HCT116 (cell line): ENCODE measurements around the gene MRFAP1L1. TPM values are rescaled to one million over a fixed set of nuclear protein-coding genes. Genes with fewer than 3 reads are reported as not detected.

Experiments
- ATAC-seq: fragments of 200-7000 bp; cut with Tn5 transposase; 2 replicates; pipeline ENCODE4 v1.9.1; 2020; ENCODE audit warnings: mild to moderate bottlenecking, moderate library complexity
- BruUV-seq: library from RNA; stranded (reverse); fragments of 400-500 nt; replicated peaks from 2 replicates; lab custom pipeline; 2021; lab: Mats Ljungman, UMichigan
- CTCF ChIA-PET: fragments of 300-600 bp; sonication (Branson Sonifier 250); formaldehyde crosslinking; loops from one replicate; lab custom pipeline; 2021; ENCODE audit warnings: antibody characterized with exemption; lab: Charles Lee
- POLR2A ChIA-PET: fragments of 300-600, 350-600 bp; sonication (Branson Sonifier 250); formaldehyde crosslinking; loops from one replicate; lab custom pipeline; 2021; ENCODE audit warnings: antibody characterized with exemption; lab: Charles Lee
- RAD21 ChIA-PET, 2 experiments: fragments of 300-600 bp; sonication (Branson Sonifier 250); formaldehyde crosslinking; loops; one replicate each; lab custom pipeline; 2023; ENCODE audit warnings: low total read pairs in 2 of 2; ENCODE audit not compliant: uncharacterized antibody in 2 of 2, unreplicated experiment in 2 of 2, low non-redundant PET in 1 of 2; lab: Charles Lee
- DNase-seq: peaks from one replicate; pipeline ENCODE4 v3.0.0-alpha.2; 2010; ENCODE audit warnings: low read depth, low spot score
- H2AFZ ChIP-seq: fragments of 200-600 bp; shearing (Covaris generic), sonication (generic); 2 replicates; pipeline ENCODE4 v1.6.1; 2017; ENCODE audit warnings: low read depth, mixed run types, mixed read lengths, antibody characterized with exemption, low read length; ENCODE audit not compliant: poor library complexity, severe bottlenecking
- H3K27ac ChIP-seq: 2 replicates; pipeline ENCODE4 v1.5.1; 2012; ENCODE audit warnings: low read depth, low read length
- H3K27me3 ChIP-seq: fragments of 200-600 bp; sonication (generic); 2 replicates; pipeline ENCODE4 v1.6.1; 2016; ENCODE audit warnings: mixed run types, low read length, mixed read lengths; ENCODE audit not compliant: insufficient read depth
- H3K36me3 ChIP-seq, 2 experiments: fragments of 200-500 bp in 1 of 2; fragments of 200-600 bp in 1 of 2; sonication (Bioruptor generic) in 1 of 2; sonication (generic) in 1 of 2; 2 replicates each; pipeline versions ENCODE4 v1.5.1 to v1.6.1; 2014 to 2016; ENCODE audit warnings: low read length in 2 of 2, inconsistent platforms in 1 of 2, mixed read lengths in 1 of 2, mixed run types in 1 of 2; ENCODE audit not compliant: insufficient read depth in 2 of 2, control insufficient read depth in 1 of 2
- H3K4me1 ChIP-seq, 2 experiments: fragments of 200-600 bp in 1 of 2; sonication (generic) in 1 of 2; 2 replicates each; pipeline versions ENCODE4 v1.5.1 to v1.6.1; 2012 to 2017; ENCODE audit warnings: low read length in 2 of 2, inconsistent platforms in 1 of 2, mild to moderate bottlenecking in 1 of 2, mixed read lengths in 1 of 2, mixed run types in 1 of 2, moderate library complexity in 1 of 2; ENCODE audit not compliant: insufficient read depth in 2 of 2, control insufficient read depth in 1 of 2
- H3K4me2 ChIP-seq: fragments of 200-600 bp; sonication (generic); 2 replicates; pipeline ENCODE4 v1.6.1; 2017; ENCODE audit warnings: mixed run types, low read length, mixed read lengths
- H3K4me3 ChIP-seq, 2 experiments: fragments of 200-600 bp in 1 of 2; sonication (generic) in 1 of 2; replicated peaks in 1 of 2; 2 replicates each; pipeline ENCODE4 v1.5.1; 2011 to 2016; ENCODE audit warnings: low read length in 2 of 2, control low read depth in 1 of 2, low read depth in 1 of 2, mild to moderate bottlenecking in 1 of 2, mixed read lengths in 1 of 2, mixed run types in 1 of 2
- H3K79me2 ChIP-seq: fragments of 200-600 bp; sonication (generic); 2 replicates; pipeline ENCODE4 v1.6.1; 2017; ENCODE audit warnings: mild to moderate bottlenecking, mixed run types, low read length, moderate library complexity, mixed read lengths; ENCODE audit not compliant: insufficient read depth
- H3K9ac ChIP-seq: fragments of 200-600 bp; sonication (generic); 2 replicates; pipeline ENCODE4 v1.6.1; 2016; ENCODE audit warnings: low read length, mixed read lengths
- H3K9me2 ChIP-seq: fragments of 200-600 bp; sonication (generic), shearing (Covaris generic); 2 replicates; pipeline ENCODE4 v1.6.1; 2017; ENCODE audit warnings: mixed run types, mild to moderate bottlenecking, moderate library complexity; ENCODE audit not compliant: insufficient read depth
- H3K9me3 ChIP-seq, 2 experiments: fragments of 200-500 bp in 1 of 2; fragments of 200-600 bp in 1 of 2; sonication (Bioruptor generic) in 1 of 2; sonication (generic) in 1 of 2; 2 replicates each; pipeline ENCODE4 v1.6.1; 2014 to 2017; ENCODE audit warnings: low read length in 2 of 2, mixed read lengths in 2 of 2, inconsistent platforms in 1 of 2, low read depth in 1 of 2, mild to moderate bottlenecking in 1 of 2, mixed run types in 1 of 2, moderate library complexity in 1 of 2; ENCODE audit not compliant: control insufficient read depth in 1 of 2, insufficient read depth in 1 of 2
- H4K20me1 ChIP-seq: fragments of 200-600 bp; sonication (generic), shearing (Covaris generic); 2 replicates; pipeline ENCODE4 v1.6.1; 2017; ENCODE audit warnings: mixed run types, mild to moderate bottlenecking, moderate library complexity; ENCODE audit not compliant: insufficient read depth
- CBX3 ChIP-seq: IDR thresholded peaks from 2 replicates; pipeline ENCODE4 v1.6.1; 2012; ENCODE audit warnings: low read depth
- CEBPB ChIP-seq: IDR thresholded peaks from 2 replicates; pipeline ENCODE4 v1.6.1; 2012; ENCODE audit warnings: low read depth
- CTCF ChIP-seq, 3 experiments: fragments of 200-600 bp in 1 of 3; sonication (generic) in 1 of 3; IDR thresholded peaks in 2 of 3; conservative IDR thresholded peaks in 1 of 3; 2 replicates each; pipeline ENCODE4 v1.5.1; 2012 to 2017; ENCODE audit warnings: low read depth in 2 of 3, low read length in 2 of 3, antibody characterized with exemption in 1 of 3, borderline replicate concordance in 1 of 3, control low read depth in 1 of 3, mild to moderate bottlenecking in 1 of 3, mixed read lengths in 1 of 3, mixed run types in 1 of 3, moderate library complexity in 1 of 3; ENCODE audit not compliant: insufficient read depth in 1 of 3
- ELF1 ChIP-seq: IDR thresholded peaks from 2 replicates; pipeline ENCODE4 v1.6.1; 2012; ENCODE audit warnings: low read depth, borderline replicate concordance
- EZH2phosphoT487 ChIP-seq: fragments of 200-600 bp; IDR thresholded peaks from 2 replicates; pipeline ENCODE4 v1.6.1; 2018; ENCODE audit warnings: antibody characterized with exemption, borderline replicate concordance
- POLR2A ChIP-seq: IDR thresholded peaks from 2 replicates; pipeline ENCODE4 v1.7.0; 2011; ENCODE audit warnings: borderline replicate concordance; ENCODE audit not compliant: insufficient read depth, insufficient read length; ENCODE audit errors: extremely low read depth
- POLR2AphosphoS5 ChIP-seq: IDR thresholded peaks from 2 replicates; pipeline ENCODE4 v1.6.1; 2011; ENCODE audit warnings: mild to moderate bottlenecking, low read depth, low read length, moderate library complexity
- RAD21 ChIP-seq: IDR thresholded peaks from 2 replicates; pipeline ENCODE4 v1.6.1; 2012; ENCODE audit warnings: low read depth, mild to moderate bottlenecking
- SIN3A ChIP-seq: IDR thresholded peaks from 2 replicates; pipeline ENCODE4 v1.6.1; 2012; ENCODE audit warnings: low read depth
- SRF ChIP-seq: IDR thresholded peaks from 2 replicates; pipeline ENCODE4 v1.6.1; 2012; ENCODE audit warnings: low read depth
- ZBTB33 ChIP-seq: IDR thresholded peaks from 2 replicates; pipeline ENCODE4 v1.6.1; 2011; ENCODE audit warnings: mild to moderate bottlenecking, low read length, moderate library complexity; ENCODE audit not compliant: insufficient replicate concordance; ENCODE audit errors: extremely low read depth
- ZFX ChIP-seq: fragments of 450-650 bp; IDR thresholded peaks from 2 replicates; pipeline ENCODE4 v1.6.1; 2017
- intact Hi-C: fragments of 100-400 bp; cut with micrococcal nuclease; formaldehyde crosslinking; loops from 2 replicates; pipeline ENCODE4 v1.10.0; 2022
- total RNA-seq: library from RNA; stranded (reverse); gene quantifications from one replicate; pipeline ENCODE4 v1.2.1, GENCODE V29; 2021; ENCODE audit not compliant: unreplicated experiment
- TF ChIP-seq, protein P1 (sequence below): IDR thresholded peaks from 2 replicates; pipeline ENCODE4 v1.6.1; 2012
- TF ChIP-seq, protein P2 (sequence below): IDR thresholded peaks from 2 replicates; pipeline ENCODE4 v1.6.1; 2012; ENCODE audit warnings: low read depth

Gene MRFAP1L1
- total RNA-seq, 1 experiment from 2014 or later, result 43.0 TPM

- RAD21 ChIA-PET, result interaction anchor here in 1 of 2 experiments (2.1 kb wide), 1 partner anchor 152 kb away, joined by 15 read pairs; no protein-coding TSS in a partner anchor
- H3K27ac ChIP-seq, result no peak overlapping the region
- no peaks in the 10 kb centered on the region for H3K9me3 ChIP-seq
- TF ChIP-seq, protein P1, sequence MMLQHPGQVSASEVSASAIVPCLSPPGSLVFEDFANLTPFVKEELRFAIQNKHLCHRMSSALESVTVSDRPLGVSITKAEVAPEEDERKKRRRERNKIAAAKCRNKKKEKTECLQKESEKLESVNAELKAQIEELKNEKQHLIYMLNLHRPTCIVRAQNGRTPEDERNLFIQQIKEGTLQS, result no peak
- no peak for TF ChIP-seq POLR2A
- no peak for TF ChIP-seq CEBPB
- TF ChIP-seq SRF, result no peak
- TF ChIP-seq ELF1, result no peak
- no peak for TF ChIP-seq CBX3
- TF ChIP-seq EZH2phosphoT487, result no peak
- TF ChIP-seq ZBTB33, result no peak
- TF ChIP-seq POLR2AphosphoS5, result no peak
- TF ChIP-seq SIN3A, result no peak
- TF ChIP-seq CTCF (IDR thresholded peaks at IDR 0.05 in 2 of 3, conservative IDR thresholded peaks at IDR 0.05 in 1 of 3; ENCODE audit: borderline replicate concordance in 1 of 3, insufficient read depth in 1 of 3, low read depth in 2 of 3, low read length in 2 of 3), result no peak
- TF ChIP-seq, protein P2, sequence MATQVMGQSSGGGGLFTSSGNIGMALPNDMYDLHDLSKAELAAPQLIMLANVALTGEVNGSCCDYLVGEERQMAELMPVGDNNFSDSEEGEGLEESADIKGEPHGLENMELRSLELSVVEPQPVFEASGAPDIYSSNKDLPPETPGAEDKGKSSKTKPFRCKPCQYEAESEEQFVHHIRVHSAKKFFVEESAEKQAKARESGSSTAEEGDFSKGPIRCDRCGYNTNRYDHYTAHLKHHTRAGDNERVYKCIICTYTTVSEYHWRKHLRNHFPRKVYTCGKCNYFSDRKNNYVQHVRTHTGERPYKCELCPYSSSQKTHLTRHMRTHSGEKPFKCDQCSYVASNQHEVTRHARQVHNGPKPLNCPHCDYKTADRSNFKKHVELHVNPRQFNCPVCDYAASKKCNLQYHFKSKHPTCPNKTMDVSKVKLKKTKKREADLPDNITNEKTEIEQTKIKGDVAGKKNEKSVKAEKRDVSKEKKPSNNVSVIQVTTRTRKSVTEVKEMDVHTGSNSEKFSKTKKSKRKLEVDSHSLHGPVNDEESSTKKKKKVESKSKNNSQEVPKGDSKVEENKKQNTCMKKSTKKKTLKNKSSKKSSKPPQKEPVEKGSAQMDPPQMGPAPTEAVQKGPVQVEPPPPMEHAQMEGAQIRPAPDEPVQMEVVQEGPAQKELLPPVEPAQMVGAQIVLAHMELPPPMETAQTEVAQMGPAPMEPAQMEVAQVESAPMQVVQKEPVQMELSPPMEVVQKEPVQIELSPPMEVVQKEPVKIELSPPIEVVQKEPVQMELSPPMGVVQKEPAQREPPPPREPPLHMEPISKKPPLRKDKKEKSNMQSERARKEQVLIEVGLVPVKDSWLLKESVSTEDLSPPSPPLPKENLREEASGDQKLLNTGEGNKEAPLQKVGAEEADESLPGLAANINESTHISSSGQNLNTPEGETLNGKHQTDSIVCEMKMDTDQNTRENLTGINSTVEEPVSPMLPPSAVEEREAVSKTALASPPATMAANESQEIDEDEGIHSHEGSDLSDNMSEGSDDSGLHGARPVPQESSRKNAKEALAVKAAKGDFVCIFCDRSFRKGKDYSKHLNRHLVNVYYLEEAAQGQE, result no peak
- no peak for TF ChIP-seq ZFX
- TF ChIP-seq RAD21, result no peak
- no peaks in the 10 kb centered on the region for H3K9me2 ChIP-seq
- no TSS peak for BruUV-seq
- peaks cover 14% of the 10 kb centered on the region for H3K79me2 ChIP-seq
- H4K20me1 ChIP-seq, result no peaks in the 10 kb centered on the region
- H3K4me1 ChIP-seq, result peaks cover 4 to 14% of the 10 kb centered on the region in 2 experiments; a peak in 2 of 4 replicates
- H3K27me3 ChIP-seq, result no peaks in the 10 kb centered on the region
- no peak overlapping the region for H2AFZ ChIP-seq
- DNase-seq (no peak), ATAC-seq (no peak)
- POLR2A ChIA-PET, result no interaction called here
- no peak overlapping the region for H3K4me3 ChIP-seq
- intact Hi-C loops, result loop anchor here (5.0 to 10.0 kb wide), 2 partner anchors 254 to 466 kb away; no protein-coding TSS in a partner anchor
- H3K9ac ChIP-seq, result no peak overlapping the region
- no peaks in the 10 kb centered on the region for H3K36me3 ChIP-seq
- CTCF ChIA-PET, result interaction anchor here (1.1 kb wide), 1 partner anchor 152 kb away, joined by 6 read pairs; no protein-coding TSS in a partner anchor
- H3K4me2 ChIP-seq, result no peak overlapping the region
Observed at GRCh38 chr4:6721121-6721520, 11.5 kb upstream of the MRFAP1L1 start.
